T-helper 22 cell (primary cell): Measurements from ENCODE around the gene CDKN2B-AS1.

Source experiments
- DNase-seq: peaks from one replicate; pipeline ENCODE4 v3.0.0-alpha.2; 2020; ENCODE audit warnings: low read depth

The CDKN2B-AS1 gene

DNA sequence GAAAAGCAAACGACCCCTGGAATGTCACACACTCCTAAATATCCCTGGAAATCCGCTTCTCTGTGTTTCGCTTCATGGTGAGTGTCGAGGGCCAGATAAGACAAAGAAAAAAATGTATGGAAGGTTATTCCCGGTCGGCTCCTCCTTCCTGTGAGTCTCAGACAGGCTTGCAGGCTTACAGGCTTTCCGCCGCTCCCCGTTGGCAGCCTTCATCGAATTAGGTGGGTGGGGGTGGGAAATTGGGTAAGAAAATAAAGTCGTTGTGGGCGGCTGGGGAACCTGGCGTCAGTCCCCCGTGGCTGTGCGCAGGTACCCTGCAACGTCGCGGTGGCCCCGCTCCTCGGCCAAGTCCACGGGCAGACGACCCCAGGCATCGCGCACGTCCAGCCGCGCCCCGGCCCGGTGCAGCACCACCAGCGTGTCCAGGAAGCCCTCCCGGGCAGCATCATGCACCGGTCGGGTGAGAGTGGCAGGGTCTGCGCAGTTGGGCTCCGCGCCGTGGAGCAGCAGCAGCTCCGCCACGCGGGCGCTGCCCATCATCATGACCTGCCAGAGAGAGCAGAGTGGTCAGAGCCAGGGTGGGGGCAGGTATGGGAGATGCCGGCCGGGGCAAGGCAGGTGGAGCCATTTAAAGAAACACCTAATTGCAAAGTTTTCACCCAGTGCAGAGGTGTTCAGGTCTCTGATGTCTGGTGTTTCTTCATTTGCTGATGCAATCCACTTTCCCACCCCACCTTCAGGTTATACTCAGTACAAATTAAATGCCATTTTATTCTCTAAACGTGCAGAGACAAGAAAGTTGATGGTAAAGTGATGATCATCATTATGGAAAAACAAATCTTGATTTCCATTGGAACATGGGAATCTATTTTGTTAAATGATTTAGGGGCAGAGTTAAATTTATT lies 11.4 kb downstream of the CDKN2B-AS1 start:
- no peak for DNase-seq

- DNase-seq, result no peak
These were observed 13.8 kb downstream of the CDKN2B-AS1 start for GRCh38 chr9:22008384-22008716.

- DNase-seq, result peak; percentile 39
These were observed 14.3 kb downstream of the CDKN2B-AS1 start, which contains the start of gene CDKN2B for GRCh38 chr9:22008717-22009505. TSS of gene CDKN2B (minus strand) at chr9:22009305. CDS start at chr9:22008953, 352 bp downstream.

GRCh38 chr9:22009506-22009867 lies 14.9 kb downstream of the CDKN2B-AS1 start:
- DNase-seq, result no peak

GRCh38 chr9:22010866-22011625 lies 16.5 kb downstream of the CDKN2B-AS1 start:
- DNase-seq, result no peak

DNA sequence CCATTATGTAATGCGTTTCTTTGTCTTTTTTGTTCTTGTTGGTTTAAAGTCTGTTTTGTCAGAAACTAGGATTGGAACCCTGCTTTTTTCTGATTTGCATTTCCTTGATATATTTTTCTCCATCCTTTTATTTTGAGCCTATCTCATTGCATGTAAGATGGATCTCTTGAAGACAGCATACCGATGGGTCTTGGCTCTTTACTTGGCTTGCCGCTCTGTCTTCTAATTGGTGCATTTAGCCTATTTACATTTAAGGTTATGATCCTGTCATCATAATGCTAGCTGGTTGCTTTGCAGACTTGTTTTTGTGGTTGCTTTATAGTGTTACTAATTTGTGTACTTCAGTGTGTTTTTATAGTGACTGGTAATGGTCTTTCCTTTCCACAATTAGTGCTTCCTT lies 27.8 kb downstream of the CDKN2B-AS1 start:
- no peak for DNase-seq

GRCh38 chr9:22026696-22027095 lies 32.1 kb downstream of the CDKN2B-AS1 start:
- no peak for DNase-seq

- DNase-seq, result no peak
These were observed 33.8 kb downstream of the CDKN2B-AS1 start for GRCh38 chr9:22028394-22028793.

DNA sequence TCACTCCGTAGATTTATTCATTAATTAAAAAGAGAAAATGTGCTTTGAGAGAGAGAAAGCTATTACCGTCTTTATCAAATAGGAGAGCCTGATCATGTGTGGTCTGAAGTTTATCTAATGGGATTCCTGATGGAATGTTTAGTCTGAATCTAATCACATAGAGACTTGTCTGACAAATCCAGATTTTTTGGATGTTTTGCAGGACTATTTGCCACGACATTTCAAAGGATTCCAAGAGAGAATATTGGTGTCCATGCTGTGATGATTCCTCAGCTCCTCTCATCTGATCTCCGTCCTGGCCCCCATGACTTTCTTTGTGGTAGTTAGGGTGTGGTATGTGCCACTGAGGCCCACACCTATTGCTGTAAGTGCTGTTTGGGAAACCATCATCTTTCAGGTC lies 34.6 kb downstream of the CDKN2B-AS1 start:
- DNase-seq, result no peak

GRCh38 chr9:22030101-22030598 lies 35.6 kb downstream of the CDKN2B-AS1 start:
- DNase-seq, result no peak

DNA sequence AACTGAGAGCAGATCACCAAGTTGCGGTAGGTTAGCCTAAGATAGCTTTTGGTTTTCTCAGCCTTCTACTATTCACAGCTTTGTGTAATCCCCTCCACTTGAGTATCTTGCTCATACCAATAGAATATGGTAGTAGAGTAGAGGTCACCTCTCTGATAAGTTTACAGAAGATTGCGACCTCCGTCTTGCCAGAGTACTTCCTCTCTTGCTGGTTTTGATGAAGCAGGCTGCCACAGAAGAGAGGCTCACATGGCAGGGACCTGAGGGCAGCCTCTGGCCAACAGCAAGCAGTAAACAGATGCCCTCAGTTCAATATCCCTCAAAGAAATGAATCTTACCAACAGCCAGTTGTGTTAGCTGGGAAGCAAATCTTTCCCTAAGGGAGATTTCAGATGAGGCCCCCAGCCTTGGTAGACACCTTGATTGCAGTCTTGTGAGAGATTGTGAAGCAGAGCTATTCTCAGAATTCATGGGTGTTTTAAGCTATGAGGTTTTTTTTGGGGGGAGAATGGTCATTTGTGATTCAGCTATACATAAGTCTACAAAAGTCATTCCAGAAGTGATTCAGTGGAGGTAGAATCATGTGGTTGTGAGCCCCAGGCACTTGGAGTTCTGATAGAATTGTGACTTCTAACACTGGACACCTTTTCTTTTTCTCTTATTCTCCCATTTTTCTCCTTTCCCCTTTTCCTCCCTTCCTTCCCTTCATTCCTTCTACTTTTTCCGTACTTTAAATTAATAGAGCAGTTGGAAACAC lies 37.2 kb downstream of the CDKN2B-AS1 start:
- DNase-seq, result no peak

GRCh38 chr9:22033012-22033630 lies 38.5 kb downstream of the CDKN2B-AS1 start:
- no peak for DNase-seq

DNA sequence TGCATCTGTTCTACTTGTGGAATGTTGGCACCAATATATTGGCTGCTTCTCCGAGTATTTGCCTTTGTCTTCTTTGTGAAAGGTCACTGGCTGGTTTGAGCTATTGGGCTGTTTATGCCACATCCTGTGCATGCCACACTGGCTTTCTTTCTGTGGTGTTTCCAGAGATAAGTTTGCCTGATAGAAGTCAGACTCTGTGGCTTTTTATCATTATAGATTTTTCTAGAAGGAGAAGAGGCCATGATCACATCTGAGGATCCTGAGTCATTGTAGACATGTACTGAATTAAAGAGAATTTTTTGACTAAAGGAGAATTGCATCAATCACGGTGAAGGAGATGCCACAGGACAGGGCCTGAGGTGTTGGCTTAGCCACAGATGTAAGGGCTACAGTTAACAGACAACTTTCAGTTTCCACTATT lies 41.0 kb downstream of the CDKN2B-AS1 start:
- DNase-seq, result no peak

- DNase-seq, result no peak
These were observed 42.5 kb downstream of the CDKN2B-AS1 start for GRCh38 chr9:22036866-22037626.

DNA sequence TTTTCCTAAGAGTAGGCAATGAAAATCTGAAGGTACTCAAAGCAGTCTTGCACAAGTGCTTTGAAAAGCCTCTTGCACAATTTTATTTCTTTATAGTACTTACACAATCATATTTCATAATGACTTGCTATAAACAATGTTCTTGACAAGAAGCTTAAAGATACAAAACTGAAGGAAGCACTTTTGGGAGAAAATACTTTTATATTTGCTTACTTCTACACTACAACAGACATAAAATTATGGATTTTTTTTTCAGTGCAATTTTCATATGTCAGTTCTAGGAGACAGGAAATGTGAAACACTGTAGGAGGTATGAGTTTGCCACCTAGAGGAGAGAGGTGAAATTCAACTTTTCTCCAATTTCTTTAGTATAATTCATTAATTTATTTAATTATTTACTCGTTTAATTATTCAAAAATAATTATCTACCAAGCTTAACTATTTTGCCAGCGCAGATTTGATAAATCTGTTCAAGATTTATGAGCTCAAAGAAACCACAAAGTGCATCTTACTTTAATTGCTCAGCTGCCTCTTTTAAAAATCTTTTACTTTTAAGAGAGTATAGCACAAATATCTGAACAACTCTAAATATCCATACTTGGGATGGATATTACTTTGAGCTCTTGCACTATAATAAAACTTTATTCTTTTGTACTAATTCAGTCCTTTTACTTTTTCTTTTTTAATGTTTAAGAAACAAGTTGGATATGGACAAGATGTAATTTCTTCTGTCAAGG lies 43.5 kb downstream of the CDKN2B-AS1 start:
- no peak for DNase-seq

DNA sequence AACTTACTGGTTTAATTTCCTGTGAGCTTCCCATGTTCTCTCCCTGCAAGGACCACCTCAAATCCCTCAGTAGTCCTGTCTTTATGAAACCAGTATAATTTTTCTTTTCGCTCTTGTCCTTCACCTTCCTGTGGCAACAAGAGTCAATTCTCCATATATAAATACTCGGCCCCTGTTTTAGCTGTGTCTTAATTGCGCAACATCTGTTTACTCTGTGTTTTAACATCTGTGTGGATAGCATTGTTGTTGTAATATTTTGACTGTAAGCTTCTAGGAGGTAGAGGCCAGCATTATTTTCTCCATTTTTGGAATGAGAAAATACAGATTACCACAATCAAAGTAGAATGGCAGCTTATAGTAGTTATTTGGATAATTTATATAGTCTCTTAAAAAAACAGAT lies 44.7 kb downstream of the CDKN2B-AS1 start:
- DNase-seq, result no peak

DNA sequence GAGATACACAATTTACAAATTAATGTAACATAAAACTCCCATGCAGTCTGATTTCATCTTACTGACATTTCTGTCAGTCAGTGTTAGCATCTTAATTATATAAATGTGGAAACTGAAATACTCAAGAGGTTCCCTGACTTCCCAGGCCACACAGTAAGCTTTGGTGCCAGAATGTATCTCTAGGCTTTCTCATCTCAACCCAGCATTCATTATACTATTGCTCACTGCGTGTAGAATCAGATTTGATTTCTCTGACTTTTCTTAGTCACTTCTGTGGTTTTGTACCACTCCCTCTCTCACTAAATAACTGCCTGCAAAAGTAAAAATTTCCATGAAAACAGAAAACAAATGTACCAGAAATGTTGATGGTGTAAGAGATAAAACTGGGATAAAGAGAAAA lies 46.2 kb downstream of the CDKN2B-AS1 start:
- no peak for DNase-seq

DNA sequence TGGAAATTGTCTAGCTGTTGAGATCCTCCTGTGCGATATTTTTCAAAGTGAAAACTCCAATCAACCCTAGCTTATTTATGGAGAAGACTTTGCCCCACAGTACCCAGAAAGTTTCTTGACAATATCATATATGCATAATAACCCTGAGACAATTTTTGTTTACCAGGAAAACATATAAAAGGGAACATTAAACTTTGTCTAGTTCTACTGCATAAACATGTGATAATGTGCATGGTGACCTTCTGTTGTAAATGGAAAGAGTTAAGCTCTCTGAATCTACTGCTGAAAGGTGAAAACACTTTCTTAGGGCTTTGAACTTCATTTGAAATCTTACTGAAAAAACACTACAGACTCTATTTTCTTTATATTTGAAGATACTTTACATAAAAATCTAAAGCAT lies 46.8 kb downstream of the CDKN2B-AS1 start:
- no peak for DNase-seq

DNA sequence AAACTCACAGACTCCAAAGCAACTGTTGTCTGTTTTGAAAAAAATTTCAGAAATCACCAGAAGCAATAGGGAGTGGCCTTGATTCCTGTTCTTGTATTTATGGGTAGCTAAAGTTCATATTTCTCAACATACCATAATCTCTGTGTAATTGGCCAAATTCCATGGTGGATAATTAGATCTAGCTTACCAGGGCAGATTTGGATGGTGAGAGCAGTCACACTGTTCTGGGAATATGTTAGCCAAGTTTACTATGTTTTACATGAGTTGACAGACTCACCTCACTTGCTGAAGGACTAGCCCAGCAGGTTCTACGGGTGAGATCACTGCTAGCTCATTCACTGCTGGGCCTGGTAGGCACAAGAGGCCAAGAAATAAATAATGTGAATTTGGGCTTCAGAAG lies 47.2 kb downstream of the CDKN2B-AS1 start:
- DNase-seq, result no peak

DNA sequence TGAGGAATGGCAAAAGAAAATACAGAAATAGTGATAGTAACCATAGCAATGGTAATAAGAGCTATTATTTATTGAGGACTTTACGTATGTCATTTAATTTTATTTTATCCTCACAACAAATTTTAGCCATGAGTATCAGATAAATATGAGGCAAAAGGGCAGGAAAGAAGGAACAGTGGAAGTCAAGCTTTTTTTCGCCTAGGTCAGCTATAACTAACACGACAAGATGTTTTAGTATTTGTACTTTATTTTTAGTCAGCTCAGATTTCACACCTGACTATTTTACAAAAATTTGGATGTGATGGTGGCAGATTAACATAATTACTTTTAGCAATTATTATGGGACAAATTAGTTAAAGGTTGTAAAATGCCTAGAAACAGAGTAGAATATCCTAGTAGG lies 49.3 kb downstream of the CDKN2B-AS1 start:
- DNase-seq, result no peak
